Smooth muscle cell (in vitro differentiated cells): ENCODE data around the gene CRYBB3. TPM values are rescaled to one million over a fixed set of nuclear protein-coding genes. Genes with fewer than 3 reads are reported as not detected.

Experiments
- DNase-seq: peaks from one replicate; lab custom pipeline; 2025; ENCODE audit not compliant: unreplicated experiment; lab: John Stamatoyannopoulos, UW
- H2AFZ ChIP-seq: fragments of 200-600 bp; sonication (generic); 2 replicates; pipeline ENCODE4 v1.6.0; 2016; ENCODE audit warnings: antibody characterized with exemption, low read depth, mild to moderate bottlenecking
- H3F3A ChIP-seq: fragments of 200-600 bp; sonication (generic); 2 replicates; pipeline ENCODE4 v1.6.0; 2017; ENCODE audit warnings: antibody characterized with exemption, low read depth
- H3K27ac ChIP-seq: fragments of 200-600 bp; sonication (generic); 2 replicates; pipeline ENCODE4 v1.5.1; 2016; ENCODE audit warnings: low read depth, mild to moderate bottlenecking
- H3K27me3 ChIP-seq: fragments of 200-600 bp; sonication (generic); 2 replicates; pipeline ENCODE4 v1.6.1; 2016; ENCODE audit warnings: low read depth, mild to moderate bottlenecking
- H3K36me3 ChIP-seq: fragments of 200-600 bp; sonication (generic); 2 replicates; pipeline ENCODE4 v1.5.1; 2016; ENCODE audit warnings: low read depth
- H3K4me1 ChIP-seq: fragments of 200-600 bp; sonication (generic); 2 replicates; pipeline ENCODE4 v1.5.1; 2016; ENCODE audit warnings: low read depth
- H3K4me2 ChIP-seq: fragments of 200-600 bp; sonication (generic); 2 replicates; pipeline ENCODE4 v1.6.0; 2016; ENCODE audit warnings: mild to moderate bottlenecking
- H3K4me3 ChIP-seq: fragments of 200-600 bp; sonication (generic); 2 replicates; pipeline ENCODE4 v1.5.1; 2016; ENCODE audit warnings: mild to moderate bottlenecking
- H3K79me2 ChIP-seq: fragments of 200-600 bp; sonication (generic); 2 replicates; pipeline ENCODE4 v1.6.0; 2016; ENCODE audit warnings: low read depth, mild to moderate bottlenecking
- H3K9ac ChIP-seq: fragments of 200-600 bp; sonication (generic); 2 replicates; pipeline ENCODE4 v1.6.0; 2016; ENCODE audit warnings: low read depth
- H3K9me3 ChIP-seq: fragments of 200-600 bp; sonication (generic); replicated peaks from 2 replicates; pipeline ENCODE4 v1.5.1; 2016; ENCODE audit warnings: low read depth
- H4K20me1 ChIP-seq: fragments of 200-600 bp; sonication (generic); 2 replicates; pipeline ENCODE4 v1.6.0; 2016; ENCODE audit warnings: low read depth
- CTCF ChIP-seq: fragments of 200-600 bp; sonication (generic); IDR thresholded peaks from 2 replicates; pipeline ENCODE4 v1.5.1; 2017; ENCODE audit warnings: borderline replicate concordance, mild to moderate bottlenecking, antibody characterized with exemption; ENCODE audit not compliant: insufficient read depth, poor library complexity, severe bottlenecking
- whole genome bisulfite sequencing: methylation state at CpG from one replicate; pipeline ENCODE4 v1.1.7; 2016; ENCODE audit warnings: low lambda C conversion rate; 5-methylcytosine and 5-hydroxymethylcytosine counted together
- polyA plus RNA-seq: library from polyadenylated mRNA; unstranded; fragments of >200 nt; fragmentation: Nextera tagmentation; extraction: Ambion mirVana; gene quantifications from 2 replicates; pipeline ENCODE4 v1.2.1, GENCODE V29; 2016
- total RNA-seq: library from RNA; depleted of rRNA; stranded (reverse); fragments of >200 nt; gene quantifications from 2 replicates; pipeline ENCODE4 v1.2.3, GENCODE V29; 2014

The CRYBB3 gene
- total and polyA plus RNA-seq, 2 experiments from 2014 or later, result not detected

GRCh38 chr22:25187469-25187868, 12.2 kb upstream of the CRYBB3 start:
- Histone ChIP-seq H3K36me3 (peaks cover 4% of the 10 kb centered on the region), H3K4me3 (no peak overlapping the region), H3F3A (no peaks in the 10 kb centered on the region), H3K4me2 (no peak overlapping the region), H3K27ac (no peak overlapping the region), H3K27me3 (no peaks in the 10 kb centered on the region), H2AFZ (no peak overlapping the region), H3K9ac (no peak overlapping the region), H3K9me3 (no peaks in the 10 kb centered on the region), H3K79me2 (no peaks in the 10 kb centered on the region), H4K20me1 (no peaks in the 10 kb centered on the region), H3K4me1 (no peaks in the 10 kb centered on the region)
- WGBS, result 90% methylated on average over 6 of the region's 6 CpGs
- TF ChIP-seq CTCF, result no peak
- no peak for DNase-seq

- Histone ChIP-seq H2AFZ (no peak overlapping the region), H3K9ac (no peak overlapping the region), H3K79me2 (no peaks in the 10 kb centered on the region), H3K9me3 (no peaks in the 10 kb centered on the region), H3K27me3 (no peaks in the 10 kb centered on the region), H4K20me1 (peaks cover 6% of the 10 kb centered on the region), H3F3A (no peaks in the 10 kb centered on the region), H3K4me1 (peaks cover 3% of the 10 kb centered on the region), H3K27ac (no peak overlapping the region), H3K4me3 (no peak overlapping the region), H3K36me3 (peaks cover 2% of the 10 kb centered on the region), H3K4me2 (no peak overlapping the region)
- DNase-seq, result no peak
- 92% methylated on average over 12 of the region's 12 CpGs for WGBS
- no peak for TF ChIP-seq CTCF
These were observed 7.3 kb upstream of the CRYBB3 start for GRCh38 chr22:25192406-25192805.

DNA sequence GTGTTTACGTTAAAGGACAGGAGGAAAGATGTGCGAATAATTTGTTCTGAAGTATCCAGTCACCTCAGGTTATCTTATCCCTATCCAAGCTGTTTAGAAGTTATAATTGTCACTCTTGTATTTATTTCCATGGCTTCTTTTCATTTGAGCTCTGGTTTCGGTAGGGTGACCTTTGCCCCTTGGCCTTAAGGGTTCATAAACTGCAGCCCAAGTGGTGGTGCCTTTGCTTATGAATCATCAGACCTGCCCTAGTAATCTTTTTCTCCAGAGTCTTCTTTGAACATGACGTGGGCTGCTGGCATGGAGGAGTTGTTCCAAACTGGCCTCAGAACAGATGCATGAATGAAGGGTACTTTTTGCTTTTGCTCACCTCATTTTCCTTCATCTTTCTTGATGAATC, 6.5 kb upstream of the CRYBB3 start:
- Histone ChIP-seq H3K4me2 (no peak overlapping the region), H3K27ac (no peak overlapping the region), H3F3A (no peaks in the 10 kb centered on the region), H4K20me1 (peaks cover 6% of the 10 kb centered on the region), H3K4me1 (peaks cover 3% of the 10 kb centered on the region), H3K9me3 (no peaks in the 10 kb centered on the region), H3K27me3 (no peaks in the 10 kb centered on the region), H3K9ac (no peak overlapping the region), H3K79me2 (no peaks in the 10 kb centered on the region), H3K4me3 (no peak overlapping the region), H2AFZ (no peak overlapping the region), H3K36me3 (no peaks in the 10 kb centered on the region)
- 97% methylated on average over 4 of the region's 4 CpGs for WGBS
- TF ChIP-seq CTCF, result no peak
- no peak for DNase-seq

GRCh38 chr22:25193548-25193947, 6.1 kb upstream of the CRYBB3 start:
- no peak for DNase-seq
- WGBS, result 82% methylated on average over 3 of the region's 3 CpGs
- TF ChIP-seq CTCF, result no peak

More at GRCh38 chr22:25193548-25193947, 6.1 kb upstream of the CRYBB3 start:
- Histone ChIP-seq H3K4me1 (peaks cover 3% of the 10 kb centered on the region), H3K4me2 (no peak overlapping the region), H3K27ac (no peak overlapping the region), H3K36me3 (no peaks in the 10 kb centered on the region), H3K4me3 (no peak overlapping the region), H2AFZ (no peak overlapping the region), H3K79me2 (no peaks in the 10 kb centered on the region), H3F3A (no peaks in the 10 kb centered on the region), H4K20me1 (peaks cover 6% of the 10 kb centered on the region), H3K27me3 (no peaks in the 10 kb centered on the region), H3K9me3 (no peaks in the 10 kb centered on the region), H3K9ac (no peak overlapping the region)
